A549 (cell line): Measurements from ENCODE around the gene RWDD2A. TPM values are rescaled to one million over a fixed set of nuclear protein-coding genes. Genes with fewer than 3 reads are reported as not detected.

Experiments used
- ATAC-seq, 2 experiments: fragments of 200-7000 bp in 1 of 2; fragments of >200 bp in 1 of 2; cut with Nextera tagmentation in 1 of 2; cut with Tn5 transposase in 1 of 2; 3 replicates each; pipeline versions ENCODE4 v1.8.0 to v1.9.1; 2018 to 2020; ENCODE audit warnings: mild to moderate bottlenecking in 1 of 2, moderate library complexity in 1 of 2
- CTCF ChIA-PET: fragments of 300-600 bp; sonication (Branson Sonifier 250); formaldehyde crosslinking; extraction: SDS; loops from one replicate; lab custom pipeline; 2021; ENCODE audit warnings: antibody characterized with exemption, inconsistent platforms; lab: Yijun Ruan, JAX
- POLR2A ChIA-PET: fragments of 350-600 bp; formaldehyde crosslinking; extraction: SDS; loops from one replicate; lab custom pipeline; 2021; ENCODE audit warnings: antibody characterized with exemption, inconsistent platforms; lab: Yijun Ruan, JAX
- DNase-seq, 2 experiments: peaks; one replicate each; pipeline versions ENCODE4 v3.0.0 to v3.0.0-alpha.2; 2011 to 2016; ENCODE audit warnings: low read depth in 1 of 2, low spot score in 1 of 2
- FAIRE-seq: peaks from 2 replicates; lab custom pipeline; 2011; peaks lifted over from hg19 to GRCh38; lab: Jason Lieb, UNC
- H3K27ac ChIP-seq, 2 experiments: fragments of >200 bp; sonication (Bioruptor Twin); formaldehyde crosslinking; 3 replicates each; pipeline ENCODE4 v1.5.1; 2016 to 2017
- H3K4me1 ChIP-seq: fragments of >200 bp; sonication (Bioruptor Twin); formaldehyde crosslinking; 3 replicates; pipeline ENCODE4 v1.6.1; 2016
- H3K4me2 ChIP-seq: fragments of >200 bp; sonication (Bioruptor Twin); formaldehyde crosslinking; 3 replicates; pipeline ENCODE4 v1.6.1; 2016
- H3K4me3 ChIP-seq: fragments of >200 bp; sonication (Bioruptor Twin); formaldehyde crosslinking; 3 replicates; pipeline ENCODE4 v1.5.1; 2016
- H3K9me3 ChIP-seq: fragments of >200 bp; sonication (Bioruptor Twin); formaldehyde crosslinking; 3 replicates; pipeline ENCODE4 v1.6.1; 2016
- ATOH8 ChIP-seq: fragments of 250-450 bp; sonication (Bioruptor Pico); IDR thresholded peaks from 2 replicates; pipeline ENCODE4 v1.5.0; 2020; ENCODE audit warnings: low read depth, mild to moderate bottlenecking, moderate library complexity
- CBX2 ChIP-seq: fragments of 200-600 bp; sonication (generic); IDR thresholded peaks from 2 replicates; pipeline ENCODE4 v1.6.1; 2016; ENCODE audit warnings: low read depth, mild to moderate bottlenecking, borderline replicate concordance
- CEBPB ChIP-seq, 2 experiments: fragments of >200 bp in 1 of 2; sonication (Bioruptor Twin) in 1 of 2; formaldehyde crosslinking in 1 of 2; IDR thresholded peaks; 2 replicates each; pipeline ENCODE4 v1.6.1; 2012 to 2016
- EP300 ChIP-seq, 2 experiments: fragments of >200 bp; sonication (Bioruptor Twin); formaldehyde crosslinking; IDR thresholded peaks; 2 replicates in 1 of 2; 3 replicates in 1 of 2; pipeline ENCODE4 v1.6.1; 2016 to 2017
- FOSB ChIP-seq: fragments of 250-450 bp; sonication (Bioruptor Pico); IDR thresholded peaks from 2 replicates; pipeline ENCODE4 v1.5.0; 2020; ENCODE audit warnings: mild to moderate bottlenecking, moderate library complexity
- FOSL2 ChIP-seq, 2 experiments: fragments of 450-650 bp in 1 of 2; fragments of >200 bp in 1 of 2; sonication (Bioruptor Twin) in 1 of 2; formaldehyde crosslinking; IDR thresholded peaks; 2 replicates each; pipeline versions ENCODE4 v1.5.0 to v1.6.1; 2016 to 2020; ENCODE audit warnings: mild to moderate bottlenecking in 1 of 2, moderate library complexity in 1 of 2
- HDAC2 ChIP-seq: fragments of 200-600 bp; sonication (generic); IDR thresholded peaks from 2 replicates; pipeline ENCODE4 v1.6.1; 2016
- HMGXB4 ChIP-seq: fragments of 250-450 bp; sonication (Bioruptor Pico); IDR thresholded peaks from 2 replicates; pipeline ENCODE4 v1.5.0; 2021; ENCODE audit warnings: mild to moderate bottlenecking, moderate library complexity, borderline replicate concordance
- JUNB ChIP-seq: fragments of >200 bp; sonication (Bioruptor Twin); formaldehyde crosslinking; IDR thresholded peaks from 2 replicates; pipeline ENCODE4 v1.6.1; 2016
- MAFK ChIP-seq: fragments of 450-650 bp; IDR thresholded peaks from 2 replicates; pipeline ENCODE4 v1.6.1; 2014; ENCODE audit not compliant: partially characterized antibody
- MYC ChIP-seq: IDR thresholded peaks from 2 replicates; pipeline ENCODE4 v1.6.1; 2012; ENCODE audit warnings: mild to moderate bottlenecking, inconsistent platforms, low read length, improper control_type of control experiment, borderline replicate concordance
- NR3C1 ChIP-seq: fragments of >200 bp; sonication (Bioruptor Twin); formaldehyde crosslinking; IDR thresholded peaks from 3 replicates; pipeline ENCODE4 v1.6.1; 2017
- PBX3 ChIP-seq: IDR thresholded peaks from 2 replicates; pipeline ENCODE4 v1.6.1; 2012
- PHF8 ChIP-seq: fragments of 200-600 bp; sonication (generic); IDR thresholded peaks from 2 replicates; pipeline ENCODE4 v1.6.1; 2016; ENCODE audit warnings: low read depth, mild to moderate bottlenecking, antibody characterized with exemption, moderate library complexity, borderline replicate concordance
- POLR2AphosphoS2 ChIP-seq: conservative IDR thresholded peaks from 2 replicates; pipeline ENCODE4 v1.6.1; 2012; ENCODE audit warnings: low read length, improper control_type of control experiment, inconsistent platforms
- RFX5 ChIP-seq: fragments of 450-650 bp; IDR thresholded peaks from 2 replicates; pipeline ENCODE4 v1.7.1; 2014; ENCODE audit warnings: antibody characterized with exemption, mild to moderate bottlenecking, moderate library complexity
- TFCP2L1 ChIP-seq: fragments of 250-450 bp; sonication (Bioruptor Pico); IDR thresholded peaks from 2 replicates; pipeline ENCODE4 v1.5.0; 2021; ENCODE audit warnings: mild to moderate bottlenecking
- TP53 ChIP-seq: fragments of 250-450 bp; sonication (Bioruptor Pico); IDR thresholded peaks from 2 replicates; pipeline ENCODE4 v1.5.0; 2021; ENCODE audit warnings: mild to moderate bottlenecking, moderate library complexity
- WGBS: methylation state at CpG from one replicate; pipeline ENCODE4 v1.1.6; 2017; ENCODE audit errors: missing lambda C conversion rate; 5-methylcytosine and 5-hydroxymethylcytosine counted together
- polyA plus RNA-seq, 4 experiments: library from polyadenylated mRNA; depleted of rRNA in 3 of 4; stranded (reverse); fragments of >200 nt; fragmentation: RNase III in 1 of 4; extraction: RNeasy Plus Mini Kit Qiagen cat#74134 plus additional on column Dnase treatment in 1 of 4; gene quantifications; 2 replicates in 3 of 4; 3 replicates in 1 of 4; pipeline ENCODE4 v1.2.3, GENCODE V29; 2011 to 2017
- TF ChIP-seq, protein P1 (sequence below): IDR thresholded peaks from 2 replicates; pipeline ENCODE4 v1.6.1; 2012
- TF ChIP-seq, protein P2 (sequence below): fragments of 150-350 bp; IDR thresholded peaks from 2 replicates; pipeline ENCODE4 v1.6.1; 2014; ENCODE audit warnings: low read depth, mild to moderate bottlenecking, low read length

The RWDD2A gene
- polyA plus RNA-seq, 2 of the 4 experiments (the other 2 are of a cell fraction), result 2.2 to 4.7 TPM

- ATAC-seq (no peak), FAIRE-seq (no peak), DNase-seq (no peak)
- no peak overlapping the region for H3K4me2 ChIP-seq
- no peak for TF ChIP-seq ATOH8
- TF ChIP-seq JUNB, result no peak
- no peak for TF ChIP-seq CEBPB (IDR thresholded peaks at IDR 0.05)
- TF ChIP-seq EP300 (IDR thresholded peaks at IDR 0.05), result no peak
- TF ChIP-seq NR3C1, result no peak
- no peak overlapping the region for H3K27ac ChIP-seq
- POLR2A ChIA-PET, result no interaction called here
- H3K4me3 ChIP-seq, result no peak overlapping the region
- H3K4me1 ChIP-seq, result no peaks in the 10 kb centered on the region
- 94% methylated on average over 2 of the region's 2 CpGs for WGBS
- CTCF ChIA-PET, result interaction anchor here (1.3 kb wide), 1 partner anchor 22 kb away, joined by 3 read pairs; no protein-coding TSS in a partner anchor
- no peaks in the 10 kb centered on the region for H3K9me3 ChIP-seq
Observed at GRCh38 chr6:83151114-83151513, 42.0 kb upstream of the RWDD2A start.

DNA sequence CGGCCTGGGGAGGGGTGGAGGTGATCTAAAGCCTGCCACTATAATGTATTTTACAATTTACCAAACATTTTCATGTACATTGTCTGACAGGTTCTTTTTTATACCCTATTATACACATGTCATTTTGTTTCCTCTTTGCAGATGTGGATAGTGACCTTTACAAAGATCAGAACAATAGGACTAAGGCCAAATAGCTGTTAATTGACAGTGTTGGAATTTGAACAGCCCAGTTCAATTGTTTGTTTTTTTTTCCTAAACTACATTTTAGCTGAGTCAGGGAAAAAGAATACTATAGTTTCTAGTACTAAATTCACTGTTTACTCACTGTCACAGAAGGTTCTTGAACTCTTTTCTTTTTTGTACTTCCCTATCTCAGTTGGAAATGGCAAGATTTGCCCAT, 40.2 kb upstream of the RWDD2A start:
- no peak for DNase-seq
- ChIA-PET POLR2A (no interaction called here), CTCF (no interaction called here)
- no peak for FAIRE-seq
- Histone ChIP-seq H3K4me1 (no peaks in the 10 kb centered on the region), H3K4me2 (no peak overlapping the region), H3K9me3 (no peaks in the 10 kb centered on the region), H3K27ac (no peak overlapping the region), H3K4me3 (no peak overlapping the region)
- WGBS, result 86% methylated on average over 1 of the region's 1 CpG
- no peak for ATAC-seq
- no peak for TF ChIP-seq MYC
- TF ChIP-seq FOSB (CRISPR knock-in tag), result no peak
- TF ChIP-seq RFX5, result no peak
- no peak for TF ChIP-seq HDAC2
- peak; percentile 92 for TF ChIP-seq MAFK
- no peak for TF ChIP-seq TP53
- no peak for TF ChIP-seq EP300 (IDR thresholded peaks at IDR 0.05)
- TF ChIP-seq CBX2, result no peak

DNA sequence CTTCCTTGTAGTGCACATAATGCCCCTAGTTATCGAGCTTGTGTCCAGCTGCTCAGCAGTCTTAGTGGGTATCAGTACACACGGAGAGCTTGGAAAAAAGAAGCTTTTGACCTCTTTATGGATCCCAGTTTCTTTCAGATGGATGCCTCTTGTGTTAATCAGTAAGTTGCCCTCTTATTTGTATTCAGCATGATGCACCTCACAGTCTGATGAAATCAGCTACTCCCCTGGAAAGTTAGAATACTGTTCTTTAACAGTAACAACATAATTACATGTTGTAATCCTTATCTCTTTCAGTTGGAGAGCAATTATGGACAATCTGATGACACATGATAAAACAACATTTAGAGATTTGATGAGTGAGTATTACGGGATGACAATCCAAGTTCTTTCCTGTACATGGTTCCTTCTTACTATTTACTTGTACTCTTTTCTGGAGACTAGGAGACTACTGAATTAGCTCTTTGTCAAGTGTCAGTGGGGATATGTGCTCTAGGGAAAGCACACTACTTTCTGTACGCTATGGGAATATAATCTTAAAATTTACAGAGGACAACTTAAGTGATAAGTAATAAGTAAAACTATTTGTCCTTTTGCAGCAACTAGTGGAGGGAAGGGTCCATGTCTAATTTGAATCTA, 39.2 kb upstream of the RWDD2A start:
- 78% methylated on average over 4 of the region's 4 CpGs for WGBS
- Histone ChIP-seq H3K4me1 (no peaks in the 10 kb centered on the region), H3K27ac (no peak overlapping the region), H3K4me3 (no peak overlapping the region), H3K4me2 (no peak overlapping the region), H3K9me3 (no peaks in the 10 kb centered on the region)
- TF ChIP-seq HMGXB4 (CRISPR knock-in tag) (no peak), PBX3 (no peak), PHF8 (no peak), POLR2AphosphoS2 (no peak), FOSL2 (IDR thresholded peaks at IDR 0.05) (no peak), FOSL2 (CRISPR knock-in tag; IDR thresholded peaks at IDR 0.05) (no peak), TFCP2L1 (CRISPR knock-in tag) (no peak), RFX5 (no peak)
- TF ChIP-seq, protein P1, sequence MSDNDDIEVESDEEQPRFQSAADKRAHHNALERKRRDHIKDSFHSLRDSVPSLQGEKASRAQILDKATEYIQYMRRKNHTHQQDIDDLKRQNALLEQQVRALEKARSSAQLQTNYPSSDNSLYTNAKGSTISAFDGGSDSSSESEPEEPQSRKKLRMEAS, result no peak
- TF ChIP-seq, protein P2, sequence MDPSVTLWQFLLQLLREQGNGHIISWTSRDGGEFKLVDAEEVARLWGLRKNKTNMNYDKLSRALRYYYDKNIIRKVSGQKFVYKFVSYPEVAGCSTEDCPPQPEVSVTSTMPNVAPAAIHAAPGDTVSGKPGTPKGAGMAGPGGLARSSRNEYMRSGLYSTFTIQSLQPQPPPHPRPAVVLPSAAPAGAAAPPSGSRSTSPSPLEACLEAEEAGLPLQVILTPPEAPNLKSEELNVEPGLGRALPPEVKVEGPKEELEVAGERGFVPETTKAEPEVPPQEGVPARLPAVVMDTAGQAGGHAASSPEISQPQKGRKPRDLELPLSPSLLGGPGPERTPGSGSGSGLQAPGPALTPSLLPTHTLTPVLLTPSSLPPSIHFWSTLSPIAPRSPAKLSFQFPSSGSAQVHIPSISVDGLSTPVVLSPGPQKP, result no peak
- CTCF ChIA-PET, result no interaction called here
- DNase-seq (no peak), ATAC-seq (no peak), FAIRE-seq (no peak)
- POLR2A ChIA-PET, result no interaction called here
